OCI-LY7 (cell line): ENCODE data around the gene CEACAM3. TPM values are rescaled to one million over a fixed set of nuclear protein-coding genes. Genes with fewer than 3 reads are reported as not detected.
A peak's percentile ranks its signal among the peaks of the same experiment; 100 is the strongest.

Experiments
- BruUV-seq: library from RNA; stranded (reverse); fragments of 400-500 nt; replicated peaks from 2 replicates; lab custom pipeline; 2021; lab: Mats Ljungman, UMichigan
- CTCF ChIA-PET: fragments of 300-600 bp; sonication (Branson Sonifier 250); formaldehyde crosslinking; loops from one replicate; lab custom pipeline; 2022; ENCODE audit warnings: antibody characterized with exemption; ENCODE audit not compliant: unreplicated experiment; lab: Charles Lee
- POLR2A ChIA-PET: fragments of 300-600 bp; sonication (Branson Sonifier 250); formaldehyde crosslinking; loops from one replicate; lab custom pipeline; 2022; ENCODE audit warnings: antibody characterized with exemption; lab: Charles Lee
- DNase-seq: peaks from one replicate; pipeline ENCODE4 v3.0.0-alpha.2; 2015; ENCODE audit warnings: low spot score
- H2AFZ ChIP-seq: fragments of 200-600 bp; sonication (generic), shearing (Covaris generic); 2 replicates; pipeline ENCODE4 v1.6.1; 2014; ENCODE audit warnings: mild to moderate bottlenecking, antibody characterized with exemption, low read length, moderate library complexity
- H3K27ac ChIP-seq: fragments of 200-600 bp; sonication (generic); 2 replicates; pipeline ENCODE4 v1.5.1; 2014; ENCODE audit warnings: mixed run types, low read depth, mild to moderate bottlenecking, moderate library complexity, low read length, inconsistent platforms; ENCODE audit not compliant: poor library complexity, severe bottlenecking
- H3K36me3 ChIP-seq: fragments of 200-600 bp; sonication (generic); 2 replicates; pipeline ENCODE4 v1.6.1; 2014; ENCODE audit warnings: mild to moderate bottlenecking, antibody characterized with exemption, low read length, moderate library complexity, mixed read lengths; ENCODE audit not compliant: insufficient read depth
- H3K4me1 ChIP-seq: fragments of 200-600 bp; sonication (generic); 2 replicates; pipeline ENCODE4 v1.5.1; 2014; ENCODE audit warnings: mild to moderate bottlenecking, low read length; ENCODE audit not compliant: insufficient read depth, poor library complexity, severe bottlenecking
- H3K4me2 ChIP-seq: fragments of 200-600 bp; sonication (generic); 2 replicates; pipeline ENCODE4 v1.6.1; 2014; ENCODE audit warnings: mild to moderate bottlenecking, low read length
- H3K4me3 ChIP-seq: fragments of 200-600 bp; sonication (generic); 2 replicates; pipeline ENCODE4 v1.5.1; 2014; ENCODE audit warnings: mild to moderate bottlenecking, low read depth, low read length; ENCODE audit not compliant: poor library complexity, severe bottlenecking
- H3K79me2 ChIP-seq: fragments of 200-600 bp; sonication (generic); 2 replicates; pipeline ENCODE4 v1.6.1; 2016; ENCODE audit warnings: low read depth, mild to moderate bottlenecking, low read length, moderate library complexity, mixed read lengths; ENCODE audit not compliant: insufficient read depth
- H3K9me2 ChIP-seq: fragments of 200-600 bp; sonication (generic); 2 replicates; pipeline ENCODE4 v1.6.1; 2016; ENCODE audit warnings: mild to moderate bottlenecking, low read length, mixed read lengths; ENCODE audit not compliant: insufficient read depth
- H3K9me3 ChIP-seq: fragments of 200-600 bp; sonication (generic); 2 replicates; pipeline ENCODE4 v1.6.1; 2014; ENCODE audit warnings: mild to moderate bottlenecking, mixed run types, low read length, mixed read lengths
- H4K20me1 ChIP-seq: fragments of 200-600 bp; sonication (generic); 2 replicates; pipeline ENCODE4 v1.6.1; 2014; ENCODE audit warnings: mild to moderate bottlenecking, antibody characterized with exemption, low read length, moderate library complexity, mixed read lengths; ENCODE audit not compliant: insufficient read depth
- CTCF ChIP-seq: fragments of 200-600 bp; sonication (generic); conservative IDR thresholded peaks from 2 replicates; pipeline ENCODE4 v1.5.1; 2014; ENCODE audit warnings: mild to moderate bottlenecking, antibody characterized with exemption, low read length, moderate library complexity, mixed read lengths
- EZH2phosphoT487 ChIP-seq: fragments of 200-600 bp; sonication (generic); IDR thresholded peaks from 2 replicates; pipeline ENCODE4 v1.6.1; 2018; ENCODE audit warnings: low read depth, borderline replicate concordance, mild to moderate bottlenecking, mixed run types, antibody characterized with exemption, low read length, moderate library complexity, mixed read lengths
- intact Hi-C: fragments of 100-400 bp; cut with micrococcal nuclease; formaldehyde crosslinking; loops from one replicate; pipeline ENCODE4 v1.10.0; 2022; ENCODE audit not compliant: unreplicated experiment
- total RNA-seq, 2 experiments: library from RNA; depleted of rRNA in 1 of 2; stranded (reverse); fragments of >200 nt in 1 of 2; shearing (Covaris generic) in 1 of 2; gene quantifications; 2 replicates each; pipeline ENCODE4 v1.2.3, GENCODE V29; 2014 to 2022

The CEACAM3 gene
- total RNA-seq, 2 experiments from 2014 or later, result not detected

GRCh38 chr19:41804336-41804735, 7.9 kb downstream of the CEACAM3 start:
- POLR2A ChIA-PET, result interaction anchor here (1.4 to 1.6 kb wide), 2 partner anchors 9 to 13 kb away, joined by 3 to 4 read pairs; no protein-coding TSS in a partner anchor
- peak; percentile 71 for DNase-seq
- CTCF ChIA-PET, result interaction anchor here (1.0 kb wide), 1 partner anchor 11 kb away, joined by 3 read pairs; no protein-coding TSS in a partner anchor
- Histone ChIP-seq H2AFZ (peak overlapping the region; percentile 37), H3K36me3 (no peaks in the 10 kb centered on the region), H3K27ac (peak overlapping the region; percentile 86), H4K20me1 (no peaks in the 10 kb centered on the region), H3K79me2 (no peaks in the 10 kb centered on the region), H3K9me2 (no peaks in the 10 kb centered on the region), H3K4me3 (peak overlapping the region; percentile 34), H3K4me2 (peak overlapping the region; percentile 73), H3K4me1 (peaks cover 51% of the 10 kb centered on the region), H3K9me3 (peaks cover 10% of the 10 kb centered on the region; the same call in 1 of the 2 replicates)
- BruUV-seq, result no TSS peak
- intact Hi-C loops, result no loop called here
- TF ChIP-seq CTCF, result no peak
- no peak for TF ChIP-seq EZH2phosphoT487

- intact Hi-C loops, result no loop called here
- Histone ChIP-seq H3K4me3 (no peak overlapping the region), H3K27ac (no peak overlapping the region), H3K4me1 (peaks cover 54% of the 10 kb centered on the region), H2AFZ (no peak overlapping the region), H3K4me2 (no peak overlapping the region), H3K79me2 (no peaks in the 10 kb centered on the region), H3K9me3 (no peaks in the 10 kb centered on the region; the same call in 1 of the 2 replicates), H4K20me1 (no peaks in the 10 kb centered on the region), H3K36me3 (no peaks in the 10 kb centered on the region), H3K9me2 (no peaks in the 10 kb centered on the region)
- CTCF ChIA-PET, result no interaction called here
- DNase-seq, result no peak
- POLR2A ChIA-PET, result no interaction called here
- no TSS peak for BruUV-seq
- TF ChIP-seq CTCF, result no peak
- TF ChIP-seq EZH2phosphoT487, result no peak
Observed at GRCh38 chr19:41807176-41807575, 10.8 kb downstream of the CEACAM3 start.

- intact Hi-C loops, result no loop called here
- Histone ChIP-seq H3K4me1 (peaks cover 37% of the 10 kb centered on the region), H3K9me3 (no peaks in the 10 kb centered on the region), H3K27ac (no peak overlapping the region), H3K4me3 (no peak overlapping the region), H2AFZ (no peak overlapping the region), H3K4me2 (no peak overlapping the region), H4K20me1 (no peaks in the 10 kb centered on the region), H3K9me2 (no peaks in the 10 kb centered on the region), H3K79me2 (no peaks in the 10 kb centered on the region), H3K36me3 (no peaks in the 10 kb centered on the region)
- DNase-seq, result no peak
- POLR2A ChIA-PET, result no interaction called here
- CTCF ChIA-PET, result no interaction called here
- TF ChIP-seq EZH2phosphoT487, result no peak
- TF ChIP-seq CTCF, result no peak
- BruUV-seq, result no TSS peak
Observed at GRCh38 chr19:41808663-41809566, 12.5 kb downstream of the CEACAM3 start.
